HepG2 (cell line): ENCODE data around the gene SYNGR2. TPM values are rescaled to one million over a fixed set of nuclear protein-coding genes. Genes with fewer than 3 reads are reported as not detected.

Experiments
- EEA1 ChIP-seq: sonication (generic); formaldehyde crosslinking; IDR thresholded peaks from 2 replicates; pipeline ENCODE4 v1.5.1; 2020; ENCODE audit warnings: mild to moderate bottlenecking, missing genetic modification reagents, borderline replicate concordance
- FOXA3 ChIP-seq: IDR thresholded peaks from 2 replicates; pipeline ENCODE4 v1.6.1; 2016; ENCODE audit warnings: missing genetic modification reagents, missing compliant biosample characterization
- FOXK1 ChIP-seq: sonication (generic); formaldehyde crosslinking; IDR thresholded peaks from 2 replicates; pipeline ENCODE4 v1.4.0; 2020; ENCODE audit warnings: low read depth, missing genetic modification reagents, borderline replicate concordance
- FOXP1 ChIP-seq, 2 experiments: fragments of 450-650 bp in 1 of 2; IDR thresholded peaks; 2 replicates each; pipeline ENCODE4 v1.6.1; 2017 to 2018; ENCODE audit warnings: antibody characterized with exemption in 1 of 2
- HOMEZ ChIP-seq: IDR thresholded peaks from 2 replicates; pipeline ENCODE4 v1.6.1; 2016; ENCODE audit warnings: low read depth
- MTA1 ChIP-seq: sonication (generic); formaldehyde crosslinking; IDR thresholded peaks from 2 replicates; pipeline ENCODE4 v1.4.0; 2020; ENCODE audit warnings: missing genetic modification reagents, mild to moderate bottlenecking, borderline replicate concordance
- MYC ChIP-seq: sonication (generic); formaldehyde crosslinking; IDR thresholded peaks from 2 replicates; pipeline ENCODE4 v1.9.0; 2021; ENCODE audit warnings: missing genetic modification reagents, borderline replicate concordance
- NR2C2 ChIP-seq: sonication (generic); formaldehyde crosslinking; IDR thresholded peaks from 2 replicates; pipeline ENCODE4 v1.4.0; 2020; ENCODE audit warnings: missing genetic modification reagents, mild to moderate bottlenecking, moderate library complexity, borderline replicate concordance
- PHF21A ChIP-seq: sonication (generic); formaldehyde crosslinking; IDR thresholded peaks from 2 replicates; pipeline ENCODE4 v1.5.0; 2020; ENCODE audit warnings: mild to moderate bottlenecking, missing genetic modification reagents
- RARA ChIP-seq: IDR thresholded peaks from 2 replicates; pipeline ENCODE4 v1.6.1; 2016; ENCODE audit warnings: missing genetic modification reagents, missing compliant biosample characterization
- REPIN1 ChIP-seq: sonication (generic); formaldehyde crosslinking; IDR thresholded peaks from 2 replicates; pipeline ENCODE4 v1.8.0; 2022; ENCODE audit warnings: missing genetic modification reagents, low read depth, mild to moderate bottlenecking, borderline replicate concordance
- SAP130 ChIP-seq: IDR thresholded peaks from 2 replicates; pipeline ENCODE4 v1.6.1; 2016; ENCODE audit warnings: low read depth
- STAG1 ChIP-seq: sonication (generic); formaldehyde crosslinking; IDR thresholded peaks from 2 replicates; pipeline ENCODE4 v1.4.0; 2020; ENCODE audit warnings: missing genetic modification reagents
- XRCC5 ChIP-seq: fragments of 200-400 bp; formaldehyde crosslinking; optimal IDR thresholded peaks from 2 replicates; pipeline ENCODE3; 2017; ENCODE audit warnings: mild to moderate bottlenecking, low read length
- ZIK1 ChIP-seq: sonication (generic); formaldehyde crosslinking; IDR thresholded peaks from 2 replicates; pipeline ENCODE4 v1.5.0; 2020; ENCODE audit warnings: mild to moderate bottlenecking, low read depth, missing genetic modification reagents, borderline replicate concordance
- ZMYM2 ChIP-seq: sonication (generic); formaldehyde crosslinking; IDR thresholded peaks from 2 replicates; pipeline ENCODE4 v1.8.0; 2022; ENCODE audit warnings: mild to moderate bottlenecking, missing genetic modification reagents
- ZNF136 ChIP-seq: sonication (generic); formaldehyde crosslinking; IDR thresholded peaks from 2 replicates; pipeline ENCODE4 v1.8.1; 2022; ENCODE audit warnings: low read depth, mild to moderate bottlenecking, moderate library complexity, missing genetic modification reagents
- ZNF740 ChIP-seq: sonication (generic); formaldehyde crosslinking; IDR thresholded peaks from 2 replicates; pipeline ENCODE4 v1.4.0; 2020; ENCODE audit warnings: missing genetic modification reagents
- ZNF746 ChIP-seq: sonication (generic); formaldehyde crosslinking; IDR thresholded peaks from 2 replicates; pipeline ENCODE4 v1.8.0; 2022; ENCODE audit warnings: mild to moderate bottlenecking, missing genetic modification reagents
- ZNF780A ChIP-seq: sonication (generic); formaldehyde crosslinking; IDR thresholded peaks from 2 replicates; pipeline ENCODE4 v1.8.0; 2022; ENCODE audit warnings: mild to moderate bottlenecking, missing genetic modification reagents, moderate library complexity
- ZNF788 ChIP-seq: sonication (generic); formaldehyde crosslinking; IDR thresholded peaks from 2 replicates; pipeline ENCODE4 v1.5.0; 2020; ENCODE audit warnings: mild to moderate bottlenecking, missing genetic modification reagents, borderline replicate concordance
- polyA plus RNA-seq, 8 experiments: library from polyadenylated mRNA; depleted of rRNA in 3 of 8; stranded (reverse) in 7 of 8; unstranded in 1 of 8; fragments of >200 nt; fragmentation: Illumina TruSeq in 4 of 8; extraction: Trizol in 4 of 8; gene quantifications; 2 replicates each; pipeline versions ENCODE4 v1.2.1 to v1.2.3, GENCODE V29; 2011 to 2016; ENCODE audit warnings: low read depth in 4 of 8, missing spikeins in 1 of 8, mixed read lengths in 1 of 8; ENCODE audit not compliant: insufficient read depth in 1 of 8
- total RNA-seq, 5 experiments: library from RNA; depleted of rRNA; stranded (reverse); fragments of >200 nt; fragmentation: Illumina TruSeq; extraction: Trizol; gene quantifications; 2 replicates each; pipeline ENCODE4 v1.2.3, GENCODE V29; 2016; ENCODE audit warnings: low read depth in 1 of 5
- TF ChIP-seq, protein P1 (sequence below): IDR thresholded peaks from 2 replicates; pipeline ENCODE4 v1.6.1; 2018; ENCODE audit warnings: missing genetic modification reagents, mild to moderate bottlenecking, missing compliant biosample characterization
- TF ChIP-seq, protein P2 (sequence below): IDR thresholded peaks from 2 replicates; pipeline ENCODE4 v1.6.1; 2012; ENCODE audit warnings: inconsistent platforms

SYNGR2 gene
- total and polyA plus RNA-seq, 2 of the 13 experiments (the other 11 are each of a cell fraction or from before 2014, with no cell fraction given) = 46.7 to 170 TPM

- TF ChIP-seq ZNF746 (CRISPR knock-in tag) (peak; percentile 39; the same call in 1 of the 2 replicates), FOXP1 (IDR thresholded peaks at IDR 0.05) (no peak), FOXP1 (CRISPR knock-in tag; IDR thresholded peaks at IDR 0.05) (no peak), NR2C2 (CRISPR knock-in tag) (0 out of 2 replicates have a peak, but pooled peaks have one; percentile 14), ZNF780A (CRISPR knock-in tag) (0 out of 2 replicates have a peak, but pooled peaks have one; percentile 77), ZNF788 (peak; percentile 55; the same call in 1 of the 2 replicates), MYC (CRISPR knock-in tag) (peak; percentile 42; the same call in 1 of the 2 replicates), PHF21A (peak; percentile 21; the same call in 1 of the 2 replicates), RARA (CRISPR knock-in tag) (peak; percentile 4; the same call in 1 of the 2 replicates), XRCC5 (peak; percentile 62), MTA1 (CRISPR knock-in tag) (peak; percentile 16; the same call in 1 of the 2 replicates), FOXA3 (CRISPR knock-in tag) (no peak), STAG1 (CRISPR knock-in tag) (peak; percentile 61), SAP130 (CRISPR knock-in tag) (peak; percentile 37), ZIK1 (CRISPR knock-in tag) (0 out of 2 replicates have a peak, but pooled peaks have one; percentile 17), ZNF136 (CRISPR knock-in tag) (no peak), HOMEZ (0 out of 2 replicates have a peak, but pooled peaks have one; percentile 8), EEA1 (CRISPR knock-in tag) (peak; percentile 46; the same call in 1 of the 2 replicates), ZNF740 (CRISPR knock-in tag) (no peak), REPIN1 (peak; percentile 44; the same call in 1 of the 2 replicates), FOXK1 (CRISPR knock-in tag) (no peak), ZMYM2 (CRISPR knock-in tag) (no peak)
- TF ChIP-seq, protein P1, sequence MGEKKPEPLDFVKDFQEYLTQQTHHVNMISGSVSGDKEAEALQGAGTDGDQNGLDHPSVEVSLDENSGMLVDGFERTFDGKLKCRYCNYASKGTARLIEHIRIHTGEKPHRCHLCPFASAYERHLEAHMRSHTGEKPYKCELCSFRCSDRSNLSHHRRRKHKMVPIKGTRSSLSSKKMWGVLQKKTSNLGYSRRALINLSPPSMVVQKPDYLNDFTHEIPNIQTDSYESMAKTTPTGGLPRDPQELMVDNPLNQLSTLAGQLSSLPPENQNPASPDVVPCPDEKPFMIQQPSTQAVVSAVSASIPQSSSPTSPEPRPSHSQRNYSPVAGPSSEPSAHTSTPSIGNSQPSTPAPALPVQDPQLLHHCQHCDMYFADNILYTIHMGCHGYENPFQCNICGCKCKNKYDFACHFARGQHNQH (CRISPR knock-in tag) = peak; percentile 25; the same call in 1 of the 2 replicates
- TF ChIP-seq, protein P2, sequence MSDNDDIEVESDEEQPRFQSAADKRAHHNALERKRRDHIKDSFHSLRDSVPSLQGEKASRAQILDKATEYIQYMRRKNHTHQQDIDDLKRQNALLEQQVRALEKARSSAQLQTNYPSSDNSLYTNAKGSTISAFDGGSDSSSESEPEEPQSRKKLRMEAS = peak; percentile 66; the same call in 1 of the 2 replicates
Measured at GRCh38 chr17:78137392-78138203, 30.8 kb upstream of the SYNGR2 start (continued).
